ENCODE data around the gene NPAS3. TPM values are rescaled to one million over a fixed set of nuclear protein-coding genes. Genes with fewer than 3 reads are reported as not detected.

NPAS3 gene
- total RNA-seq, 1 experiment from 2014 or later: not detected

DNA sequence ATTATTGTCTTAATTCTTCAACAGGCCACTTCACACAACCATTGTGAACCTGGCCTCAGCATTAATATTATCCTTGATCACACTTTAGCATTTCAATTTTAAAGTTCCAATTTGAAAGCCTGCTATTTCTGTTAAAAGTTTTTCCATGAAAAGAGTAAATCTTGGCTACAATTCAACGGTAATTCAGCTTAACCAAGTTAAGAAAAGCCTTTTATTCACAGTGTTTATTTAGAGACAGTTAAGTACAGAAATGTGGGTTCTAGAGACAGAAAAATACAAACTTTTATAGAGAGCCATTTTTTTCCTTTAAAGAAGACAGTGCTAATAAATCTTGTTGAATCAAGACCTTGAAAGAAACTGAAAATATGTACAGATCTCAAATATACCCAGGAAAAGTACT, 103.9 kb downstream of the NPAS3 start:
- Histone ChIP-seq H3K4me3 (no peak overlapping the region), H3K36me3 (ENCODE audit: low read depth) (no peaks in the 10 kb centered on the region), H3F3A (ENCODE audit: insufficient read depth, low read depth) (no peaks in the 10 kb centered on the region), H3K4me1 (replicated peaks; ENCODE audit: insufficient read depth) (no peaks in the 10 kb centered on the region), H3K4me2 (no peak overlapping the region), H3K27me3 (ENCODE audit: insufficient read depth, low read depth) (no peaks in the 10 kb centered on the region), H2AFZ (no peak overlapping the region), H3K79me2 (ENCODE audit: low read depth) (no peaks in the 10 kb centered on the region), H3K9me2 (ENCODE audit: insufficient read depth) (no peaks in the 10 kb centered on the region; the same call in 1 of the 2 replicates), H4K20me1 (ENCODE audit: insufficient read depth) (no peaks in the 10 kb centered on the region), H3K27ac (no peak overlapping the region), H3K9me3 (ENCODE audit: insufficient read depth, low read depth) (no peaks in the 10 kb centered on the region)
- intact Hi-C loops (cut with micrococcal nuclease; ENCODE audit: unreplicated experiment): no loop called here
- TF ChIP-seq EZH2 (IDR thresholded peaks at IDR 0.05; ENCODE audit: low read depth): no peak
- TF ChIP-seq, protein P1, sequence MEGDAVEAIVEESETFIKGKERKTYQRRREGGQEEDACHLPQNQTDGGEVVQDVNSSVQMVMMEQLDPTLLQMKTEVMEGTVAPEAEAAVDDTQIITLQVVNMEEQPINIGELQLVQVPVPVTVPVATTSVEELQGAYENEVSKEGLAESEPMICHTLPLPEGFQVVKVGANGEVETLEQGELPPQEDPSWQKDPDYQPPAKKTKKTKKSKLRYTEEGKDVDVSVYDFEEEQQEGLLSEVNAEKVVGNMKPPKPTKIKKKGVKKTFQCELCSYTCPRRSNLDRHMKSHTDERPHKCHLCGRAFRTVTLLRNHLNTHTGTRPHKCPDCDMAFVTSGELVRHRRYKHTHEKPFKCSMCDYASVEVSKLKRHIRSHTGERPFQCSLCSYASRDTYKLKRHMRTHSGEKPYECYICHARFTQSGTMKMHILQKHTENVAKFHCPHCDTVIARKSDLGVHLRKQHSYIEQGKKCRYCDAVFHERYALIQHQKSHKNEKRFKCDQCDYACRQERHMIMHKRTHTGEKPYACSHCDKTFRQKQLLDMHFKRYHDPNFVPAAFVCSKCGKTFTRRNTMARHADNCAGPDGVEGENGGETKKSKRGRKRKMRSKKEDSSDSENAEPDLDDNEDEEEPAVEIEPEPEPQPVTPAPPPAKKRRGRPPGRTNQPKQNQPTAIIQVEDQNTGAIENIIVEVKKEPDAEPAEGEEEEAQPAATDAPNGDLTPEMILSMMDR (conservative IDR thresholded peaks at IDR 0.05): no peak
- POLR2A ChIA-PET (ENCODE audit: unreplicated experiment): no interaction called here
- no TSS peak for BruUV-seq (replicated peaks)
- CTCF ChIA-PET: no interaction called here
- no peak for DNase-seq

DNA sequence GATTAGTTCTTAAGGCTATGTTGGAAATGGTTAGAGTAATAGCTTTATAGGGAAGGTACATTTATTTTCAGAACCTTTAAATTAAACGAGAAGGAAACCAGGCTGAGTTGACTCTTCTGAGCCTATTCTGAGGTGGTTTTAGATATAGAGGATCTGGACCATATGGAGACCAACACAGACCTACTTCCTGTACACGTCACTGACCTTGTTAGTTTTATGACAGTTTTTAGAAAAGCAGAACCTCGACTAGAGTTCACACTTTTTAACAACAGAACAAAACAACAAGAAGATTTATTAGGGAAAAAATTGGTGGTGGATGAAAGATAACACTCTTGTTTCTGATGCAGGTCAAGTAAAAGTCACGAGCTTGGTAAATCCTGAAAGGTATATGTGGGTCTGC, 107.1 kb downstream of the NPAS3 start:
- H3K4me3 ChIP-seq: no peak overlapping the region
- H3F3A ChIP-seq (ENCODE audit: insufficient read depth, low read depth): no peaks in the 10 kb centered on the region
- H3K27ac ChIP-seq: no peak overlapping the region
- no peak for DNase-seq
- H3K27me3 ChIP-seq (ENCODE audit: insufficient read depth, low read depth): no peaks in the 10 kb centered on the region
- ChIA-PET CTCF (no interaction called here), POLR2A (ENCODE audit: unreplicated experiment) (interaction anchor here (0.8 kb wide), 1 partner anchor 19 kb away, joined by 11 read pairs; no protein-coding TSS in a partner anchor)
- no peaks in the 10 kb centered on the region for H3K9me3 ChIP-seq (ENCODE audit: insufficient read depth, low read depth)
- H3K4me2 ChIP-seq: no peak overlapping the region
- intact Hi-C loops (cut with micrococcal nuclease; ENCODE audit: unreplicated experiment): no loop called here
- H2AFZ ChIP-seq: no peak overlapping the region
- H4K20me1 ChIP-seq (ENCODE audit: insufficient read depth): no peaks in the 10 kb centered on the region
- TF ChIP-seq, protein P1 (conservative IDR thresholded peaks at IDR 0.05): no peak
- no peak for TF ChIP-seq EZH2 (IDR thresholded peaks at IDR 0.05; ENCODE audit: low read depth)
- H3K79me2 ChIP-seq (ENCODE audit: low read depth): no peaks in the 10 kb centered on the region
- H3K9me2 ChIP-seq (ENCODE audit: insufficient read depth): no peaks in the 10 kb centered on the region; the same call in 1 of the 2 replicates
- no TSS peak for BruUV-seq (replicated peaks)
- H3K36me3 ChIP-seq (ENCODE audit: low read depth): no peaks in the 10 kb centered on the region
- H3K4me1 ChIP-seq (replicated peaks; ENCODE audit: insufficient read depth): no peaks in the 10 kb centered on the region

DNA sequence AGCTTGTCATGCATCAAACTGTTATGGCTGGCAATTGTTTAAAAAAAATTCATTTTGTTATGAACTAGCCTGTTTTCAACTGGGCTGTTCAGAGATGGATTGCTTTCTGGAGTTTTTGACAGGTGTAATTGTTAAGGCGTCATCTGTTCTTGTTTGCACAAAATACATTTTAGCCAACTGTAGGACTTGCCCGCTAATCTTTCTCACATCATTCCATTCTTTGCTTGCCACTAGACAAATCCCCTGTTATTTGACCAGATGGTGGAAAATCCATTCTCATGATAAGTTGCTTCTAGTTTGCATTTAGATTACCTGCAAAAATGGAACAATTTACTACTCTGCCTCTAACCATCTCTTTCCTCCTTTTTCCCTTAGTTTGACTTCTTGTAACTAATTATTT, 114.3 kb downstream of the NPAS3 start:
- BruUV-seq (replicated peaks): no TSS peak
- Histone ChIP-seq H3F3A (ENCODE audit: insufficient read depth, low read depth) (no peaks in the 10 kb centered on the region), H3K36me3 (ENCODE audit: low read depth) (no peaks in the 10 kb centered on the region), H2AFZ (no peak overlapping the region), H3K27me3 (ENCODE audit: insufficient read depth, low read depth) (no peaks in the 10 kb centered on the region), H3K9me3 (ENCODE audit: insufficient read depth, low read depth) (no peaks in the 10 kb centered on the region), H3K27ac (no peak overlapping the region), H4K20me1 (ENCODE audit: insufficient read depth) (no peaks in the 10 kb centered on the region), H3K4me1 (replicated peaks; ENCODE audit: insufficient read depth) (no peaks in the 10 kb centered on the region), H3K4me3 (no peak overlapping the region), H3K79me2 (ENCODE audit: low read depth) (no peaks in the 10 kb centered on the region), H3K4me2 (no peak overlapping the region), H3K9me2 (ENCODE audit: insufficient read depth) (no peaks in the 10 kb centered on the region)
- intact Hi-C loops (cut with micrococcal nuclease; ENCODE audit: unreplicated experiment): no loop called here
- DNase-seq: no peak
- POLR2A ChIA-PET (ENCODE audit: unreplicated experiment): no interaction called here
- no peak for TF ChIP-seq EZH2 (IDR thresholded peaks at IDR 0.05; ENCODE audit: low read depth)
- TF ChIP-seq, protein P1 (conservative IDR thresholded peaks at IDR 0.05): no peak
- CTCF ChIA-PET: no interaction called here
